ENCODE results near the gene SARNP.

The SARNP gene

GRCh38 chr12:55838361-55838760 is 20.8 kb upstream of the SARNP start:
- peak; percentile 14 for DNase-seq

- DNase-seq: peak; percentile 51
Observed at GRCh38 chr12:55834400-55834799, 16.9 kb upstream of the SARNP start.

- DNase-seq: peak; percentile 60
Observed at GRCh38 chr12:55833056-55833455, 15.5 kb upstream of the SARNP start.

- peak; percentile 44 for DNase-seq
Observed at GRCh38 chr12:55831447-55831815, 13.9 kb upstream of the SARNP start.

GRCh38 chr12:55830601-55831446 is 13.3 kb upstream of the SARNP start:
- DNase-seq: peak; percentile 75

- DNase-seq: peak; percentile 75
Observed at GRCh38 chr12:55829967-55830600, 12.6 kb upstream of the SARNP start.

- peak; percentile 60 for DNase-seq
Observed at GRCh38 chr12:55828357-55828756, 10.8 kb upstream of the SARNP start.

- DNase-seq: peak; percentile 59
Observed at GRCh38 chr12:55827806-55828205, 10.3 kb upstream of the SARNP start.

- DNase-seq: peak; percentile 60
Observed at GRCh38 chr12:55824726-55825125, 7.2 kb upstream of the SARNP start.

- peak; percentile 13 for DNase-seq
Observed at GRCh38 chr12:55823419-55823818, 5.9 kb upstream of the SARNP start.

- DNase-seq: peak; percentile 44
Observed at GRCh38 chr12:55822228-55822627, 4.7 kb upstream of the SARNP start.

- no peak for DNase-seq
Observed at GRCh38 chr12:55820679-55821078, 3.2 kb upstream of the SARNP start.

- DNase-seq: peak; percentile 58
Observed at GRCh38 chr12:55818886-55819285, 1.4 kb upstream of the SARNP start.

GRCh38 chr12:55818140-55818728 is 710 bp upstream of the SARNP start:
- DNase-seq: no peak

- DNase-seq: peak; percentile 61
Observed at GRCh38 chr12:55816881-55817344, 611 bp downstream of the SARNP start.

- DNase-seq: peak; percentile 22
Observed at GRCh38 chr12:55815473-55815872, 2.1 kb downstream of the SARNP start.

- DNase-seq: no peak
Observed at GRCh38 chr12:55814257-55814656, 3.3 kb downstream of the SARNP start.

GRCh38 chr12:55812088-55812487 is 5.4 kb downstream of the SARNP start:
- DNase-seq: no peak

- no peak for DNase-seq
Observed at GRCh38 chr12:55809274-55809673, 8.2 kb downstream of the SARNP start.

- DNase-seq: no peak
Observed at GRCh38 chr12:55806982-55807381, 10.5 kb downstream of the SARNP start.

GRCh38 chr12:55797550-55797949 is 20.0 kb downstream of the SARNP start:
- DNase-seq: no peak

GRCh38 chr12:55797068-55797467 is 20.5 kb downstream of the SARNP start:
- DNase-seq: no peak

- DNase-seq: no peak
Observed at GRCh38 chr12:55795950-55796349, 21.6 kb downstream of the SARNP start.

- DNase-seq: no peak
Observed at GRCh38 chr12:55789893-55790292, 27.6 kb downstream of the SARNP start.
